ENCODE data around the gene AMOTL1. TPM values are rescaled to one million over a fixed set of nuclear protein-coding genes. Genes with fewer than 3 reads are reported as not detected.

AMOTL1 gene
- total and polyA plus RNA-seq, 11 donors, result 6.2 to 76.0 (median 50.9) TPM

- H3K4me1 ChIP-seq, result peaks cover 0 to 71% (median 37%) of the 10 kb centered on the region in 12 donors
- peak in 1 of 4 donors; percentile 30 for ATAC-seq
- intact Hi-C loops (cut with DNase I), result loop anchor here in 2 of 10 donors (10.0 kb wide), 2 partner anchors 92 to 112 kb away; no protein-coding TSS in a partner anchor
- H3K9me3 ChIP-seq, result no peaks in the 10 kb centered on the region
- WGBS, 4 donors, result 78 to 90% (median 84%) methylated on average over 1 of the region's 1 CpG
- H3K36me3 ChIP-seq, result no peaks in the 10 kb centered on the region
- H3K27ac ChIP-seq, result peak overlapping the region in 1 of 12 donors; percentile 8
- H3K4me3 ChIP-seq, result no peak overlapping the region
- TF ChIP-seq POLR2A (IDR thresholded peaks at IDR 0.05), result no peak
- TF ChIP-seq, protein P1, sequence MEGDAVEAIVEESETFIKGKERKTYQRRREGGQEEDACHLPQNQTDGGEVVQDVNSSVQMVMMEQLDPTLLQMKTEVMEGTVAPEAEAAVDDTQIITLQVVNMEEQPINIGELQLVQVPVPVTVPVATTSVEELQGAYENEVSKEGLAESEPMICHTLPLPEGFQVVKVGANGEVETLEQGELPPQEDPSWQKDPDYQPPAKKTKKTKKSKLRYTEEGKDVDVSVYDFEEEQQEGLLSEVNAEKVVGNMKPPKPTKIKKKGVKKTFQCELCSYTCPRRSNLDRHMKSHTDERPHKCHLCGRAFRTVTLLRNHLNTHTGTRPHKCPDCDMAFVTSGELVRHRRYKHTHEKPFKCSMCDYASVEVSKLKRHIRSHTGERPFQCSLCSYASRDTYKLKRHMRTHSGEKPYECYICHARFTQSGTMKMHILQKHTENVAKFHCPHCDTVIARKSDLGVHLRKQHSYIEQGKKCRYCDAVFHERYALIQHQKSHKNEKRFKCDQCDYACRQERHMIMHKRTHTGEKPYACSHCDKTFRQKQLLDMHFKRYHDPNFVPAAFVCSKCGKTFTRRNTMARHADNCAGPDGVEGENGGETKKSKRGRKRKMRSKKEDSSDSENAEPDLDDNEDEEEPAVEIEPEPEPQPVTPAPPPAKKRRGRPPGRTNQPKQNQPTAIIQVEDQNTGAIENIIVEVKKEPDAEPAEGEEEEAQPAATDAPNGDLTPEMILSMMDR (IDR thresholded peaks at IDR 0.05), result no peak
- DNase-seq, result no peak
- H3K27me3 ChIP-seq, result no peaks in the 10 kb centered on the region
These were observed 14.3 kb downstream of the AMOTL1 start for GRCh38 chr11:94782446-94782845.

DNA sequence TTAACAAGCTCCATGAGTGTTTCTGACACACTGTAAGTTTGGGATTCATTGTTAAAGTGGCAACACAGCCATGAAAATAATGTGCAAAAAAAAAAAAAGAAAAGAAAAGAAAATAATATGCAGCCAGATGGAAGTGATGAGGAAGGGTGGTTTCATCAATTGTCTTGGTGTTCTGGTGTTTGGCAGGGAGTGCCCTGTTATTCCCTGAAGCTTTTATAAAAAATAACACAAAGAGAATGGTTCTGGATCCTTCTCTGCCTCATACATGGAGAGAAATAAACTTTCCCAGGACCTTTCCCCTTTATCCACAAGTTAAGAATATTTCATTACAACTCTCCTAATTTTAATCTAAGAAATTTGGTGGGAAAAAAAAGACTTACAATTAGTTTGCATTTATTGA, 16.7 kb downstream of the AMOTL1 start:
- ATAC-seq (no peak), DNase-seq (no peak)
- no peaks in the 10 kb centered on the region for H3K36me3 ChIP-seq
- H3K4me3 ChIP-seq, result no peak overlapping the region
- H3K27ac ChIP-seq, result peak overlapping the region in 3 of 12 donors; percentile 2 to 37 (median 23)
- H3K27me3 ChIP-seq, result no peaks in the 10 kb centered on the region
- no peak for TF ChIP-seq POLR2A (IDR thresholded peaks at IDR 0.05)
- intact Hi-C loops (cut with DNase I), result loop anchor here in 3 of 10 donors (5.0 to 10.0 kb wide), 3 partner anchors 90 to 112 kb away; no protein-coding TSS in a partner anchor
- H3K9me3 ChIP-seq, result no peaks in the 10 kb centered on the region
- H3K4me1 ChIP-seq, result peaks cover 2 to 93% (median 57%) of the 10 kb centered on the region in 12 donors

DNA sequence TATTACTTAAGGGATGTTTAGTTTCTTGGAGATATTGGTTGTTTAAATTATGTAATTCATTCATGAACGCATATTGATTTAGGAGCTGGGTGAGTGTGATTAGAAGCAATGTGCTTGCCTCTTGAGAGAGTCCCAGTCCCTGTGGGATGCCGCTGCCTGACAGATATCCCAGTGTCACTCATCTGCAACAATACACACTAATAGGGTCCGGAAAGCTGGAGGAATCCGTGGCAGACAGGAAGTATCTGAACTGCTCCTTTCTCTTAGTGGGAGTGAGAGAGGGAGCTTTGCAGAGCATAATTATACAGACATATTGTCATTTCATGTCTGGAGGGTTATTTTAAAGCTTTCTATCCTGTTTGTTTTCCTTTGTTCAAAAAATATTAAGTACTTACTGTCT, 17.4 kb downstream of the AMOTL1 start:
- intact Hi-C loops (cut with DNase I), result loop anchor here in 3 of 10 donors (5.0 to 10.0 kb wide), 3 partner anchors 89 to 112 kb away; no protein-coding TSS in a partner anchor
- Histone ChIP-seq H3K27me3 (no peaks in the 10 kb centered on the region), H3K27ac (peak overlapping the region in 3 of 12 donors; percentile 2 to 37 (median 23)), H3K9me3 (no peaks in the 10 kb centered on the region), H3K4me1 (peaks cover 2 to 93% (median 58%) of the 10 kb centered on the region in 12 donors), H3K36me3 (no peaks in the 10 kb centered on the region), H3K4me3 (no peak overlapping the region)
- ATAC-seq (peak in 2 of 4 donors; percentile 25 to 30), DNase-seq (no peak)
- TF ChIP-seq POLR2A (IDR thresholded peaks at IDR 0.05), result no peak
- TF ChIP-seq, protein P1 (IDR thresholded peaks at IDR 0.05), result no peak
- 38 to 48% (median 44%) methylated on average over 4 of the region's 4 CpGs for WGBS, 4 donors

DNA sequence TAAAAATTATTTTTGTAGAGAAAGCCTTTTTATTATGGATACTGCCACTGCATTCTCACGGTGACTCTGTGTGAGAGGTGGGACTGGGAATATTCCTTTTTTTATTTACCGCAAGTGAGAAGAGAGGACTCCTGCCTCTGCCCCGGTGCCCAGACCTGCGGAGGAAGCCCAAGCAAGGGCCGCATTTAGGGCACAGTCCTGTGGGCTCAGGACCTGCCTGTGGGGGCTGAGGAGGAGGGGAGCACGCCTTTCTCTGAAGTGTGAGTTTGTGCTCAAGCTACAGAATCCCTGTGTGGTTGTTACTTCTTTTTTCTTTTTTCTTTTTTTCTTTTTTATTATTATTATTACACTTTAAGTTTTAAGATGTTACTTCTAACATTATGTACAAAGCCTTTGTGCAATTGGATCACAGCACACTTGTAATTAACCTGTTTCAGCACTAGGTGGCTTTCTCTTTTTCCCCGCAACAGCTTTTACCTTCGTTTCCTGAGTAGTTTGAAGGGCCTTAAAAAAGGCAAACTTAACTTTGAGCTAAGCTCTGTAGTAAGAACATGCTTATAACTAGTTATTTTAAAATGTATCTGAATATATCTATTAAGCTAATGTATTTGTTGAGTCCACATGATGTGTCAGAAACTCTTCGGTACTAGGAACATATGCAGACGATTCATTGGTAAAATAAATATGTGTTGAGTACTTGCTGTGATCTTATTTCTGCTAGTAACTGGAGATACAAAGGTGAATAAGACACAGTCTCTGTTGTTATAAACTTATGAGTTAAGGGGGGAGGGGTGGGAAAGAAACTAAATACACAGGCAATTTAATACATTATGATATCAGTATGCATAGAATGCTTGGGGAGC, 18.3 kb downstream of the AMOTL1 start:
- 50 to 54% (median 52%) methylated on average over 10 of the region's 10 CpGs for WGBS, 4 donors
- Histone ChIP-seq H3K4me3 (no peak overlapping the region), H3K27ac (no peak overlapping the region), H3K4me1 (peaks cover 2 to 93% (median 55%) of the 10 kb centered on the region in 12 donors), H3K27me3 (no peaks in the 10 kb centered on the region), H3K36me3 (no peaks in the 10 kb centered on the region), H3K9me3 (no peaks in the 10 kb centered on the region)
- intact Hi-C loops (cut with DNase I), result loop anchor here in 3 of 10 donors (5.0 to 10.0 kb wide), 3 partner anchors 88 to 111 kb away; no protein-coding TSS in a partner anchor
- DNase-seq, result no peak
- TF ChIP-seq POLR2A (IDR thresholded peaks at IDR 0.05), result no peak
- TF ChIP-seq, protein P1 (IDR thresholded peaks at IDR 0.05), result peak; percentile 45 to 72 (median 59)
- ATAC-seq, result no peak
